Measurements from ENCODE around the gene ARPC1A. TPM values are rescaled to one million over a fixed set of nuclear protein-coding genes. Genes with fewer than 3 reads are reported as not detected.

Gene ARPC1A
- total and polyA plus RNA-seq, 8 donors: 92.7 to 158 (median 107) TPM

- DNase-seq: no peak
- ATAC-seq: no peak
- TF ChIP-seq CTCF (IDR thresholded peaks at IDR 0.05): no peak
- no peaks in the 10 kb centered on the region for H3K4me1 ChIP-seq
- H3K27ac ChIP-seq: no peak overlapping the region
- no peak overlapping the region for H3K4me3 ChIP-seq
- no peaks in the 10 kb centered on the region for H3K36me3 ChIP-seq
- no peaks in the 10 kb centered on the region for H3K27me3 ChIP-seq
- intact Hi-C loops (cut with DNase I): no loop called here
- H3K9me3 ChIP-seq: no peaks in the 10 kb centered on the region
Measured at GRCh38 chr7:99296471-99296870, 29.2 kb upstream of the ARPC1A start.

GRCh38 chr7:99301496-99301895, 24.2 kb upstream of the ARPC1A start:
- no peak for ATAC-seq
- TF ChIP-seq CTCF (IDR thresholded peaks at IDR 0.05): no peak
- DNase-seq: no peak

GRCh38 chr7:99305473-99306260, 20.0 kb upstream of the ARPC1A start:
- Histone ChIP-seq H3K36me3 (no peaks in the 10 kb centered on the region), H3K4me1 (no peaks in the 10 kb centered on the region), H3K9me3 (peaks cover 0 to 12% of the 10 kb centered on the region in 2 donors), H3K27me3 (no peaks in the 10 kb centered on the region), H3K4me3 (no peak overlapping the region), H3K27ac (no peak overlapping the region)
- DNase-seq (no peak), ATAC-seq (no peak)
- intact Hi-C loops (cut with DNase I): no loop called here
- no peak for TF ChIP-seq CTCF (IDR thresholded peaks at IDR 0.05)

More at GRCh38 chr7:99301496-99301895, 24.2 kb upstream of the ARPC1A start:
- Histone ChIP-seq H3K4me1 (no peaks in the 10 kb centered on the region), H3K9me3 (no peaks in the 10 kb centered on the region), H3K36me3 (no peaks in the 10 kb centered on the region), H3K4me3 (no peak overlapping the region), H3K27me3 (no peaks in the 10 kb centered on the region), H3K27ac (no peak overlapping the region)
- intact Hi-C loops (cut with DNase I): no loop called here

- intact Hi-C loops (cut with DNase I): no loop called here
- TF ChIP-seq CTCF (IDR thresholded peaks at IDR 0.05): no peak
- Histone ChIP-seq H3K4me3 (no peak overlapping the region), H3K27ac (no peak overlapping the region), H3K36me3 (no peaks in the 10 kb centered on the region), H3K9me3 (peaks cover 0 to 12% of the 10 kb centered on the region in 2 donors), H3K4me1 (peaks cover 6 to 8% of the 10 kb centered on the region in 2 donors), H3K27me3 (no peaks in the 10 kb centered on the region)
- DNase-seq (no peak), ATAC-seq (no peak)
Measured at GRCh38 chr7:99308461-99309074, 17.1 kb upstream of the ARPC1A start.

GRCh38 chr7:99309111-99309510, 16.6 kb upstream of the ARPC1A start:
- no peak overlapping the region for H3K4me3 ChIP-seq
- no peak for ATAC-seq

More at GRCh38 chr7:99309111-99309510, 16.6 kb upstream of the ARPC1A start:
- no peak overlapping the region for H3K27ac ChIP-seq
- H3K27me3 ChIP-seq: no peaks in the 10 kb centered on the region
- H3K4me1 ChIP-seq: peaks cover 6 to 8% of the 10 kb centered on the region in 2 donors
- no peaks in the 10 kb centered on the region for H3K36me3 ChIP-seq
- intact Hi-C loops (cut with DNase I): no loop called here
- TF ChIP-seq CTCF (IDR thresholded peaks at IDR 0.05): no peak
- no peak for DNase-seq
- H3K9me3 ChIP-seq: peaks cover 0 to 12% of the 10 kb centered on the region in 2 donors
